ENCODE measurements around the gene KASH5.

DNA sequence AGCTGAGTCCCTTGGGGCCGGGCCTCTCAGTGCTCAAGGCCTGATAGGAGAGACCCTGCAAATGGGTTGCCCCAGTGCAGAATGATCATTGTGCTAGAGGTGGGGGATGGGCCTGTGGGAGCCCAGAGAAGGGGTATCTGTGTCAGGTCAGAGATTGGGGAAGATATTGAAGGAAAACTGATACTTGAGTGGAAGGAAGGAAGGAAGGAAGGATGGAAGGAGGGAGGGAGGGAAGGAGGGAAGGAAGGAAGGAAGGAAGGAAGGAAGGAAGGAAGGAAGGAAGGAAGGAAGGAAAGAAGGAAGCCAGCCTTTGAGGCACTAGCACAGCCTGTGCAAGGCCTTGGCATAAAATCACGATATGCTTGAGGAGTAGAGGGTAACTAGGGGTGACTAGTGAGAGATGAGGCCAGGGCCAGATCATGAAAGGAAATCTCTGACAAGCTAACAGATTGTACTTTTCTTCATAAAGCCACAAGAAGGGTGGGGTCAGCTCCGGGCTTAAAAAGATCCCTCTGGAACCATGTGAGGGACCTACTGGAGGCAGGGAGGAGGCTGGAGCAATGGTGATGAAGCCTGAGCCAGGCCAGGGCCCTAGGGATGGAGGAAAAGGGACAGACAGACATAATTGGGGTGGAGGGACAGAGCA is 23.8 kb downstream of the KASH5 start:
- TF ChIP-seq, protein P1, sequence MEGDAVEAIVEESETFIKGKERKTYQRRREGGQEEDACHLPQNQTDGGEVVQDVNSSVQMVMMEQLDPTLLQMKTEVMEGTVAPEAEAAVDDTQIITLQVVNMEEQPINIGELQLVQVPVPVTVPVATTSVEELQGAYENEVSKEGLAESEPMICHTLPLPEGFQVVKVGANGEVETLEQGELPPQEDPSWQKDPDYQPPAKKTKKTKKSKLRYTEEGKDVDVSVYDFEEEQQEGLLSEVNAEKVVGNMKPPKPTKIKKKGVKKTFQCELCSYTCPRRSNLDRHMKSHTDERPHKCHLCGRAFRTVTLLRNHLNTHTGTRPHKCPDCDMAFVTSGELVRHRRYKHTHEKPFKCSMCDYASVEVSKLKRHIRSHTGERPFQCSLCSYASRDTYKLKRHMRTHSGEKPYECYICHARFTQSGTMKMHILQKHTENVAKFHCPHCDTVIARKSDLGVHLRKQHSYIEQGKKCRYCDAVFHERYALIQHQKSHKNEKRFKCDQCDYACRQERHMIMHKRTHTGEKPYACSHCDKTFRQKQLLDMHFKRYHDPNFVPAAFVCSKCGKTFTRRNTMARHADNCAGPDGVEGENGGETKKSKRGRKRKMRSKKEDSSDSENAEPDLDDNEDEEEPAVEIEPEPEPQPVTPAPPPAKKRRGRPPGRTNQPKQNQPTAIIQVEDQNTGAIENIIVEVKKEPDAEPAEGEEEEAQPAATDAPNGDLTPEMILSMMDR (IDR thresholded peaks at IDR 0.05), result no peak
- TF ChIP-seq POLR2A (IDR thresholded peaks at IDR 0.05), result no peak
- TF ChIP-seq EP300 (IDR thresholded peaks at IDR 0.05), result no peak

Measured in ovary (tissue), 3 donors.